ENCODE results near the gene TNRC6B. TPM values are rescaled to one million over a fixed set of nuclear protein-coding genes. Genes with fewer than 3 reads are reported as not detected.

Gene TNRC6B
- total RNA-seq, 6 experiments from 2014 or later, result 30.8 to 36.3 (median 34.3) TPM

DNA sequence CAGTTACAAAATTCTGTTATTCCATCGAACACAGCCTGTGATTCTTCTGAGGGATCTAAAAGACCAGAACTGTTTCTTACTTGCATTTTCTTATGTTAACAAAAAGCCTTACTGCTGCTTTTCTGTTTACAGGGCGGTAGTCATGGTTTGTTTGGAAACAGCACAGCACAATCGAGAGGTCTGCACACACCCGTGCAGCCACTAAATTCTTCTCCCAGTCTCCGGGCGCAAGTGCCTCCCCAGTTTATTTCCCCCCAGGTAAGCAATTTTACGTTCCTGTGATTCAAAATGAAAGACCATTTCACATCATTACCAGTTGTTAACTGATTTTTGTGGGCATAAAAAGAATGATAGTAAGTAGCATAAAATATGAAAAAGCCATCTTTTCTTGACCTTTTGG lies 107.8 kb downstream of the TNRC6B start:
- Mint-ChIP-seq H3K9me3 (no peaks in the 10 kb centered on the region), H3K36me3 (ENCODE audit: low read depth) (peaks cover 34% of the 10 kb centered on the region), H3K27me3 (ENCODE audit: insufficient read depth) (peaks cover 4% of the 10 kb centered on the region; the same call in 1 of the 2 replicates)

DNA sequence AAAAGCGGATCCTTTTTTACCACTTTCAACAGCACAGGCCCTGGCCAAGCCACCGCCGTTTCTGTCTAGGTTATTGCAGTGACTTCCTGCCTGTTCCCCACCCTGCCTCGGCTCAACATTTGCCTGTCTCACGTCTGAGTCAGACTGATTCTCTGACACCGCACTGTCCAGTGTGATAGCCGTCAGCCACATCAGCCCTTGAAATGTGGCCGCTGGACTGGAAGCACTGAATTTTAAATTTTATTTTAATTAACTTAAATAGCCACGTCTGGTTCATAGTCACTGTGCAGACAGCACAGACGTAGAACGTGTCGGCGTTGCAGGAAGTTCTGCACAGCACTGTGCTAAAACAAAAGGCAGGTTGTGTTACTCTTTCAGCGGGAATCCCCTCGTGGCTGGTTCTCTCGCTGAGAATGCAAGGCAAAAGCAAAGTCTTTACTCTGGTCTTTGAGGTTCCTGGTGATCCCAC lies 112.3 kb downstream of the TNRC6B start:
- H3K27me3 Mint-ChIP-seq (ENCODE audit: insufficient read depth), result peaks cover 3% of the 10 kb centered on the region
- H3K9me3 Mint-ChIP-seq, result no peaks in the 10 kb centered on the region
- H3K36me3 Mint-ChIP-seq (ENCODE audit: low read depth), result peaks cover 42% of the 10 kb centered on the region
- TF ChIP-seq, protein P1, sequence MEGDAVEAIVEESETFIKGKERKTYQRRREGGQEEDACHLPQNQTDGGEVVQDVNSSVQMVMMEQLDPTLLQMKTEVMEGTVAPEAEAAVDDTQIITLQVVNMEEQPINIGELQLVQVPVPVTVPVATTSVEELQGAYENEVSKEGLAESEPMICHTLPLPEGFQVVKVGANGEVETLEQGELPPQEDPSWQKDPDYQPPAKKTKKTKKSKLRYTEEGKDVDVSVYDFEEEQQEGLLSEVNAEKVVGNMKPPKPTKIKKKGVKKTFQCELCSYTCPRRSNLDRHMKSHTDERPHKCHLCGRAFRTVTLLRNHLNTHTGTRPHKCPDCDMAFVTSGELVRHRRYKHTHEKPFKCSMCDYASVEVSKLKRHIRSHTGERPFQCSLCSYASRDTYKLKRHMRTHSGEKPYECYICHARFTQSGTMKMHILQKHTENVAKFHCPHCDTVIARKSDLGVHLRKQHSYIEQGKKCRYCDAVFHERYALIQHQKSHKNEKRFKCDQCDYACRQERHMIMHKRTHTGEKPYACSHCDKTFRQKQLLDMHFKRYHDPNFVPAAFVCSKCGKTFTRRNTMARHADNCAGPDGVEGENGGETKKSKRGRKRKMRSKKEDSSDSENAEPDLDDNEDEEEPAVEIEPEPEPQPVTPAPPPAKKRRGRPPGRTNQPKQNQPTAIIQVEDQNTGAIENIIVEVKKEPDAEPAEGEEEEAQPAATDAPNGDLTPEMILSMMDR (IDR thresholded peaks at IDR 0.05), result no peak
- DNase-seq, result no peak
- H3K4me1 Mint-ChIP-seq (ENCODE audit: low read depth), result peaks cover 12% of the 10 kb centered on the region
- no peak overlapping the region for H3K4me3 Mint-ChIP-seq
- no peak overlapping the region for H3K27ac Mint-ChIP-seq

More for the DNA sequence above, 107.8 kb downstream of the TNRC6B start:
- TF ChIP-seq, protein P1 (IDR thresholded peaks at IDR 0.05), result no peak
- Mint-ChIP-seq H3K4me1 (ENCODE audit: low read depth) (peaks cover 12% of the 10 kb centered on the region), H3K4me3 (no peak overlapping the region), H3K27ac (no peak overlapping the region)
- no peak for DNase-seq

DNA sequence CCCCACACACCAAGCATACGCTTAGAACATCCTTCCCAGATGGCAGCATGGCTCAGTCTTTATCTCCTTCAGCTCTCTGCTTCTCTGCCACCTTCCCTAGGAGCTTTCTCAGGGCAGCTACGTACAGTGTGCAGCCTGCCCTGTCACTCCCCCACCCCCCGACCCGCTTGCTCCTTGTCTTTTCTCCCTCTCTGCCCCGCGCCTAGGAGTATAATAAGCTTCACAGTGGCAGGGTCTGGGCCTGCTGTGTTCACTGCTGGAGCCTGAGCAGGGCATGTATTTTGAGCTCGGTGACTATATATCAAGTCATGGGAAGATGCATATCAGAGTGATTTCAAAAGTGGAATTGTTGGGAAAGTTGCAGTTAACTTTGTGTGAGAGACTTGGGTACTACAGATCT lies 112.8 kb downstream of the TNRC6B start:
- Mint-ChIP-seq H3K27ac (no peak overlapping the region), H3K4me1 (ENCODE audit: low read depth) (peaks cover 12% of the 10 kb centered on the region), H3K4me3 (no peak overlapping the region), H3K27me3 (ENCODE audit: insufficient read depth) (peaks cover 4% of the 10 kb centered on the region), H3K36me3 (ENCODE audit: low read depth) (peaks cover 45% of the 10 kb centered on the region), H3K9me3 (no peaks in the 10 kb centered on the region)
- TF ChIP-seq, protein P1 (IDR thresholded peaks at IDR 0.05), result no peak
- no peak for DNase-seq

DNA sequence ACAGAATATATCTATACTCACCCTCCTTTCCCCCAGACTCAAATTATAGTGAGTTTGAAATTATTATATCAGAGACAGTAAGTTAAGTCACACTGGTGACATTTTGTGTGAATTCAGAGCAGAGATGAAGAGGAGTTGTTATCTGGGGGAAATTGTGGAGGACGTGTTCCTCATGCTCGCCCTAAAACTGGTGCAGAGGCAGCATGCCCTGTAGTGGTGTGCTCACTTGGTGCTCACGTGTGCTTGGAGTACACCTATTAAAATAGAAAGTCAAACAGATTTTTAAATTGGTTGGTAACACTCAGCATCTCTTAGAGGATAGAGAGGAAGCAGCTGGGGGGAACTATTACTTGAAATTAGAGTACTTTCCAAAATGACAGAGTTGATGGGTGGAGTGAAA lies 117.0 kb downstream of the TNRC6B start:
- Mint-ChIP-seq H3K36me3 (ENCODE audit: low read depth) (peaks cover 36% of the 10 kb centered on the region), H3K27me3 (ENCODE audit: insufficient read depth) (peaks cover 3% of the 10 kb centered on the region), H3K4me3 (no peak overlapping the region), H3K27ac (no peak overlapping the region), H3K4me1 (ENCODE audit: low read depth) (peaks cover 7% of the 10 kb centered on the region), H3K9me3 (no peaks in the 10 kb centered on the region)
- DNase-seq, result no peak
- TF ChIP-seq, protein P1 (IDR thresholded peaks at IDR 0.05), result no peak

DNA sequence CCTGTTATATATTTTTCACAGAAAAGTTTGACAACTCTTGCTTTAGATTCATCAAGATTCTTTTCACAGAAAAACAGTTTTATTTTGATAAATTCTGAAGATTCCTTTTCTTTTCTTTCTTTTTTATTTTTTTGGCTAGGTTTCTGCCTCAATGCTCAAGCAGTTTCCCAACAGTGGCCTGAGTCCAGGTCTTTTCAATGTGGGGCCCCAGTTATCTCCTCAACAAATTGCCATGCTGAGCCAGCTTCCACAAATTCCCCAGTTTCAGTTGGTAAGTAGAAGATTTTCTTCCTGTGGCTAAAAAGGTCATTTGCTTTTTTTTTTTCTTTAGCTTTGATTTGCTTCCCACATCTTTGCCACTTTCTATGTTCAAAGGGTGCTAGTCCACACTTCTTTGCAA lies 122.6 kb downstream of the TNRC6B start:
- no peak overlapping the region for H3K4me3 Mint-ChIP-seq
- peaks cover 1% of the 10 kb centered on the region; the same call in 1 of the 2 replicates for H3K27me3 Mint-ChIP-seq (ENCODE audit: insufficient read depth)
- no peak for DNase-seq
- H3K9me3 Mint-ChIP-seq, result no peaks in the 10 kb centered on the region
- TF ChIP-seq, protein P1 (IDR thresholded peaks at IDR 0.05), result no peak
- peaks cover 6% of the 10 kb centered on the region for H3K4me1 Mint-ChIP-seq (ENCODE audit: low read depth)
- H3K27ac Mint-ChIP-seq, result no peak overlapping the region
- H3K36me3 Mint-ChIP-seq (ENCODE audit: low read depth), result peaks cover 32% of the 10 kb centered on the region

Measured in HFFc6 (cell line).